HG03139 (cell line): ENCODE data around the gene PPP4R2.

ENCODE experiments used
- ATAC-seq: cut with Tn5 transposase; IDR thresholded peaks from one replicate; pipeline ENCODE4 v1.9.1; 2021; ENCODE audit not compliant: unreplicated experiment

PPP4R2 gene

GRCh38 chr3:72996473-72997333 is at the start of gene PPP4R2:
Gene PPP4R2, plus strand, starts transcription at chr3:72996811. Its CDS starts 227 bp downstream, at chr3:72997038.
- ATAC-seq, result peak; percentile 91

- ATAC-seq, result no peak
These were observed 48.7 kb upstream of the PPP4R2 start for GRCh38 chr3:72947715-72948490.

- no peak for ATAC-seq
These were observed 47.6 kb upstream of the PPP4R2 start for GRCh38 chr3:72949016-72949415.

GRCh38 chr3:72950372-72950771 is 46.2 kb upstream of the PPP4R2 start:
- ATAC-seq, result no peak

GRCh38 chr3:72950801-72951200 is 45.8 kb upstream of the PPP4R2 start:
- ATAC-seq, result no peak

- ATAC-seq, result no peak
These were observed 45.3 kb upstream of the PPP4R2 start for GRCh38 chr3:72951259-72951722.

- ATAC-seq, result no peak
These were observed 43.2 kb upstream of the PPP4R2 start for GRCh38 chr3:72953325-72953956.

GRCh38 chr3:72957297-72957696 is 39.3 kb upstream of the PPP4R2 start:
- no peak for ATAC-seq

- ATAC-seq, result no peak
These were observed 37.3 kb upstream of the PPP4R2 start for GRCh38 chr3:72959336-72959735.

GRCh38 chr3:72960812-72961518 is 35.6 kb upstream of the PPP4R2 start:
- ATAC-seq, result no peak

- no peak for ATAC-seq
These were observed 34.9 kb upstream of the PPP4R2 start for GRCh38 chr3:72961752-72962151.

- no peak for ATAC-seq
These were observed 34.3 kb upstream of the PPP4R2 start for GRCh38 chr3:72962317-72962716.

- ATAC-seq, result no peak
These were observed 32.0 kb upstream of the PPP4R2 start for GRCh38 chr3:72964633-72965032.

- ATAC-seq, result no peak
These were observed 28.3 kb upstream of the PPP4R2 start for GRCh38 chr3:72968266-72968664.

GRCh38 chr3:72969766-72970165 is 26.8 kb upstream of the PPP4R2 start:
- ATAC-seq, result no peak

GRCh38 chr3:72970942-72971341 is 25.7 kb upstream of the PPP4R2 start:
- no peak for ATAC-seq

- no peak for ATAC-seq
These were observed 23.9 kb upstream of the PPP4R2 start for GRCh38 chr3:72972706-72973030.

GRCh38 chr3:72973031-72973723 is 23.4 kb upstream of the PPP4R2 start:
- ATAC-seq, result no peak

GRCh38 chr3:72973786-72974185 is 22.8 kb upstream of the PPP4R2 start:
- no peak for ATAC-seq

GRCh38 chr3:72974956-72975355 is 21.7 kb upstream of the PPP4R2 start:
- no peak for ATAC-seq
